K562 treated with DMSO at 1 percent for 48 hours (cell line): ENCODE measurements around the gene PHKA2. TPM values are rescaled to one million over a fixed set of nuclear protein-coding genes. Genes with fewer than 3 reads are reported as not detected.

ENCODE experiments used
- total RNA-seq: library from RNA; unstranded; fragments of 300-600 nt; gene quantifications from 2 replicates; pipeline ENCODE4 v1.2.3, GENCODE V29; 2022; ENCODE audit warnings: low replicate concordance; ENCODE audit errors: extremely low read depth

The PHKA2 gene
- total RNA-seq: not detected in 2 replicates

DNA sequence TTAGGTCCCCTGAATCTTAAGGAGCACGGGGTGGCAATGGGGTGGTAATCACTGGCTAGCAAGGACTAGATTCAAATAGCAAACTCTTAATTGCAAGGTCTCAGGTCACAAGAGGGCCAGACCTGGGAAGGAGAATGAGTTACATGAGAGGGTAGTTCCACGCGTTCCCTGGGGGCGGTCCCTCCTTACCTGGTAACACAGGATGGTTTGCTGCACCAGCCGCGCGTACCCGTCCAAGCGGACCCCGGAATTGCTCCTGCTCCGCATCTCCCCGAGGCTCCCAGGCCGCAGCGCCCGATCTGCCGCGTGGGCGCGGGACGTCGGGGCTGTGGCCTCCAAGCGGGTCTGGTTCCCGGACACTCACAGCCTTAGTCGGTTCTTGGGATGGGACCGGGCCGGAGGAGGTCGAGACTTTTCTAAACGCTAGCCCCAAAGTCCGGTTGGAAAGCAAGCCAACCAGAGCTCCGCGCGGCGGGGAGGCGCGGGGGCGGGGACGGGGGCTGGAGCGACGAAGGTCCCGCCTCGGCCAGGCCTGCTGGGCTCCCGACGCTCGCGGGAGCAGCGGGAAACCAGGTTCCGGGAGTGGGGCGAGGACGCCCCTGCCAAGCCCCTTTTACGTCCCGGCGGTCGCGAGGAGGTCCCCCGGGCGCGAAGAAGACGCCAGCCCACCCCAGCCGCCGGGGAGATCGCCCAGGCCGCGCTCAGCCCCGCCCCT lies at the start of gene PHKA2:
PHKA2 (minus strand) TSS at position 449 of the 715 bp plus-strand sequence; CDS start at position 267, 182 bp downstream.

Other genes with a start within 250 kb of the PHKA2 start
- gene ADGRG2, start 138.4 kb upstream of the PHKA2 start, total RNA-seq: not detected in 2 replicates